Lower lobe of right lung (tissue), 2 donors: ENCODE results near the gene MAGI1. TPM values are rescaled to one million over a fixed set of nuclear protein-coding genes. Genes with fewer than 3 reads are reported as not detected.

Experiments used
- ATAC-seq, 2 donors: fragments of 200-7000 bp; cut with Tn5 transposase; one replicate each; pipeline ENCODE4 v1.9.1; 2020 to 2022; ENCODE audit warnings: mild to moderate bottlenecking in 2 of 2, moderate library complexity in 2 of 2
- DNase-seq: peaks from one replicate; pipeline ENCODE4 v3.0.0-alpha.2; 2020
- H3K27ac ChIP-seq: fragments of 200-600 bp; one replicate; pipeline ENCODE4 v1.8.0; 2022
- H3K27me3 ChIP-seq: fragments of 200-600 bp; one replicate; pipeline ENCODE4 v1.8.0; 2022; ENCODE audit warnings: low read depth
- H3K36me3 ChIP-seq: fragments of 200-600 bp; one replicate; pipeline ENCODE4 v1.8.0; 2022; ENCODE audit warnings: mild to moderate bottlenecking
- H3K4me1 ChIP-seq: fragments of 200-600 bp; one replicate; pipeline ENCODE4 v1.8.0; 2022
- H3K4me3 ChIP-seq: fragments of 200-600 bp; one replicate; pipeline ENCODE4 v1.8.0; 2022; ENCODE audit warnings: mild to moderate bottlenecking
- H3K9me3 ChIP-seq: fragments of 200-600 bp; one replicate; pipeline ENCODE4 v1.8.0; 2022
- intact Hi-C: fragments of 100-400 bp; cut with DNase I; formaldehyde crosslinking; loops from one replicate; pipeline ENCODE4 v1.11.0; 2022
- total RNA-seq: library from RNA; stranded (reverse); fragmentation: NEBNext Ultra II Directional; extraction: Animal tissue kit (Norgen Biotek cat#: 25700); gene quantifications from one replicate; pipeline ENCODE4 v1.2.1, GENCODE V29; 2021
- TF ChIP-seq, protein P1 (sequence below): fragments of 200-600 bp; IDR thresholded peaks from one replicate; pipeline ENCODE4 v1.8.0; 2022; ENCODE audit warnings: antibody characterized with exemption, mild to moderate bottlenecking
- donor health status: DM: no; HTN: yes; CAD: no; lungs with severe emphysema.

The MAGI1 gene
- total RNA-seq, 1 donor from 2014 or later: 35.5 TPM

DNA sequence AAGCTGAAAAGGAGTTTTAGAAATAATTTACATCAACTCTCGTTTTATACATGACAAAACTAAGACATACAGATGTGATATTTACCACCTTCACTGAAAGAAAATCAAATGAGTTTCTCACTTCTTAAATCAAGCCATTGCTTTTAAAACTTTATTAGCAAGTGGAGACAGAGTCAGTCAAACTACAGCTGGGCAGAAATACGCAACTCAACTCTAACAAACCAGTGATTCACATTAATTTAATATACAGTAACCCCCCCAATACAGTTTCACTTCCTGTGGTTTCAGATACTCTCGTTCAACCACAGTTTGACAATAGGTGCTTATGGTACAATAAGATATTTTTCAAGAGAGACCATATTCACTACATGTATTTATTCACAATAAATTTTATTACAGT, 477.1 kb downstream of the MAGI1 start:
- intact Hi-C loops: no loop called here
- TF ChIP-seq, protein P1, sequence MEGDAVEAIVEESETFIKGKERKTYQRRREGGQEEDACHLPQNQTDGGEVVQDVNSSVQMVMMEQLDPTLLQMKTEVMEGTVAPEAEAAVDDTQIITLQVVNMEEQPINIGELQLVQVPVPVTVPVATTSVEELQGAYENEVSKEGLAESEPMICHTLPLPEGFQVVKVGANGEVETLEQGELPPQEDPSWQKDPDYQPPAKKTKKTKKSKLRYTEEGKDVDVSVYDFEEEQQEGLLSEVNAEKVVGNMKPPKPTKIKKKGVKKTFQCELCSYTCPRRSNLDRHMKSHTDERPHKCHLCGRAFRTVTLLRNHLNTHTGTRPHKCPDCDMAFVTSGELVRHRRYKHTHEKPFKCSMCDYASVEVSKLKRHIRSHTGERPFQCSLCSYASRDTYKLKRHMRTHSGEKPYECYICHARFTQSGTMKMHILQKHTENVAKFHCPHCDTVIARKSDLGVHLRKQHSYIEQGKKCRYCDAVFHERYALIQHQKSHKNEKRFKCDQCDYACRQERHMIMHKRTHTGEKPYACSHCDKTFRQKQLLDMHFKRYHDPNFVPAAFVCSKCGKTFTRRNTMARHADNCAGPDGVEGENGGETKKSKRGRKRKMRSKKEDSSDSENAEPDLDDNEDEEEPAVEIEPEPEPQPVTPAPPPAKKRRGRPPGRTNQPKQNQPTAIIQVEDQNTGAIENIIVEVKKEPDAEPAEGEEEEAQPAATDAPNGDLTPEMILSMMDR: no peak
- Histone ChIP-seq H3K27me3 (no peaks in the 10 kb centered on the region), H3K36me3 (no peaks in the 10 kb centered on the region), H3K4me1 (no peaks in the 10 kb centered on the region), H3K4me3 (no peak overlapping the region), H3K9me3 (no peaks in the 10 kb centered on the region), H3K27ac (no peak overlapping the region)
- DNase-seq (no peak), ATAC-seq (no peak)

DNA sequence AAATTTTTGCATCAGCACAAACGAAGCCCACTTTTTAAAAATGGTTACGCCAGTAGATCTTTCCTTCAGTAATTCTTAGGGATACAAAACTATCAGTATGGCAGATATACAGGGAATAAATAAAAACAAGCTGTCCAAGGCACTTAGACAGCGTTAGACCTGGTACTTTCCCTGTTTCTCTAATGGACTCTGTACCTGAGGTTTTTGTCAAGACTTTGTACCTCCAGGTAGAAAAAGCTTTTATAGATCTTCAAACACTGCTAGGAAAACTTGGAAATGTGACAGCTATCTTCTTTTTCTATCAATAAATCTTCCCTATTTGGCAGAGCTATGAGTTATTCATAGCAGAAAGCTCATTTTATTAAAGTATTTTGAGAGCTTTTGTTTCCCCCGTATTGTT, 477.8 kb downstream of the MAGI1 start:
- Histone ChIP-seq H3K4me3 (no peak overlapping the region), H3K9me3 (no peaks in the 10 kb centered on the region), H3K27me3 (no peaks in the 10 kb centered on the region), H3K36me3 (no peaks in the 10 kb centered on the region), H3K4me1 (no peaks in the 10 kb centered on the region), H3K27ac (no peak overlapping the region)
- intact Hi-C loops: no loop called here
- ATAC-seq (no peak), DNase-seq (no peak)
- TF ChIP-seq, protein P1: no peak

DNA sequence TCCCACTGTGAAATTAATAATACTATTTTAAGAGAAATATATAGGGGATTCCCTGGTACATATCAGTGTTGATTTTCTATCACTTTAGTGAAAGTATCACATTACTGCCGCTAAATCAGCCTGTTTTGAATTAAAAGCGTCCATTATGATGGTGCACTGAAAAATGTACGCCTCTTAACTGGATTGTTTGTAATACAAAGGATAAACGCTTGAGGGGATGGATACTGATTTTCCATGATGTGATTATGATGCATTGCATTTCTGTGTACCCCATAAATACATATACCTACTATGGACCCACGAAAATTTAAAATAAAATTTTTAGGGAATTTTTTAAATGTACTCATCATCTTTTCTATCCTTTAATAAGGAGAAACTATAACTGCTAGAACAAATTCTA, 478.6 kb downstream of the MAGI1 start:
- Histone ChIP-seq H3K36me3 (no peaks in the 10 kb centered on the region), H3K9me3 (no peaks in the 10 kb centered on the region), H3K27ac (no peak overlapping the region), H3K27me3 (no peaks in the 10 kb centered on the region), H3K4me3 (no peak overlapping the region), H3K4me1 (no peaks in the 10 kb centered on the region)
- no peak for ATAC-seq
- intact Hi-C loops: no loop called here
- TF ChIP-seq, protein P1: no peak
- DNase-seq: no peak

DNA sequence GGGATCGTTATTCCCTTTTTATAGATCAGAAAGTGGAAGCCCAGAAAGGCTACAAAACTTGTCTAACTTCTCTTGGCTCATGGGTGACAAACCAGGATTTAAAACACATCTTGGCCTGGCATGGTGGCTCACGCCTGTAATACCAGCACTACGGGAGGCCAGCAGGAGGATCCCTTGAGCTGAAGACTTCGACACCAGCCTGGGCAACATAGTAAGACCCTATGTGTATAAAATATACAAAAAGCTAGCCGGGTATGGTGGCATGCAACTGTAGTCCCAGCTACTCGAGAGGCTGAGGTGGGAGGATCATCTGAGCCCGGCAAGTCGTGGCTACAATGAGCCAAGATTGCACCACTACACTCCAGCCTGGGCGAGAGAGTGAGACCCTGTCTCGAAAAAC, 479.1 kb downstream of the MAGI1 start:
- TF ChIP-seq, protein P1: no peak
- intact Hi-C loops: no loop called here
- H3K4me1 ChIP-seq: no peaks in the 10 kb centered on the region
- no peak for DNase-seq
- H3K9me3 ChIP-seq: no peaks in the 10 kb centered on the region
- ATAC-seq: no peak
- H3K27ac ChIP-seq: no peak overlapping the region
- H3K36me3 ChIP-seq: no peaks in the 10 kb centered on the region
- H3K4me3 ChIP-seq: no peak overlapping the region
- no peaks in the 10 kb centered on the region for H3K27me3 ChIP-seq

GRCh38 chr3:65558826-65559225, 479.9 kb downstream of the MAGI1 start:
- no peaks in the 10 kb centered on the region for H3K27me3 ChIP-seq
- H3K9me3 ChIP-seq: no peaks in the 10 kb centered on the region
- ATAC-seq (no peak), DNase-seq (no peak)
- intact Hi-C loops: no loop called here
- TF ChIP-seq, protein P1: no peak
- H3K4me1 ChIP-seq: no peaks in the 10 kb centered on the region
- no peak overlapping the region for H3K4me3 ChIP-seq
- H3K36me3 ChIP-seq: no peaks in the 10 kb centered on the region
- no peak overlapping the region for H3K27ac ChIP-seq
